ENCODE results near the gene IL18. TPM values are rescaled to one million over a fixed set of nuclear protein-coding genes. Genes with fewer than 3 reads are reported as not detected.

The IL18 gene
- total RNA-seq, 1 experiment from 2014 or later, result 1.2 TPM

Other genes with a start within 250 kb of the IL18 start
- not detected in 2 replicates for gene C11orf52, start 245.2 kb downstream of the IL18 start, total RNA-seq (2014; rRNA removed; shearing (Covaris generic))
- gene DIXDC1, start 226.8 kb downstream of the IL18 start, total RNA-seq (2014; rRNA removed; shearing (Covaris generic)), result 8.4 and 10.3 TPM in 2 replicates
- gene DLAT, start 138.7 kb downstream of the IL18 start, total RNA-seq (2014; rRNA removed; shearing (Covaris generic)), result 18.4 and 26.6 TPM in 2 replicates
- 0.19 and 2.6 TPM in 2 replicates for gene PIH1D2, start 90.1 kb downstream of the IL18 start, total RNA-seq (2014; rRNA removed; shearing (Covaris generic))
- gene NKAPD1, start 89.8 kb downstream of the IL18 start, total RNA-seq (2014; rRNA removed; shearing (Covaris generic)), result 13.5 and 24.4 TPM in 2 replicates
- 36.3 and 40.8 TPM in 2 replicates for gene TIMM8B, start 77.3 kb downstream of the IL18 start, total RNA-seq (2014; rRNA removed; shearing (Covaris generic))
- 52.2 and 92.2 TPM in 2 replicates for gene SDHD, start 77.2 kb downstream of the IL18 start, total RNA-seq (2014; rRNA removed; shearing (Covaris generic))
- gene TEX12, start 3.3 kb upstream of the IL18 start, total RNA-seq (2014; rRNA removed; shearing (Covaris generic)), result 0.16 TPM in 1 of 2 replicates, not detected in the other
- 0.42 TPM in 1 of 2 replicates, not detected in the other for gene BCO2, start 11.4 kb upstream of the IL18 start, total RNA-seq (2014; rRNA removed; shearing (Covaris generic))
- 55.7 and 67.4 TPM in 2 replicates for gene PTS, start 62.3 kb upstream of the IL18 start, total RNA-seq (2014; rRNA removed; shearing (Covaris generic))
- not detected in 2 replicates for gene PLET1, start 96.8 kb upstream of the IL18 start, total RNA-seq (2014; rRNA removed; shearing (Covaris generic))

Measured in SJSA1 (cell line).